HG03378 (cell line): ENCODE measurements around the gene HNRNPA1.
"Not testable (repeated sequence)": the region's sequence is repeated elsewhere in the genome, so short reads cannot be mapped to it uniquely, and the experiment has no call there.

Source experiments
- ATAC-seq: cut with Tn5 transposase; IDR thresholded peaks from one replicate; pipeline ENCODE4 v1.9.1; 2021; ENCODE audit warnings: mild to moderate bottlenecking, moderate library complexity; ENCODE audit not compliant: unreplicated experiment

HNRNPA1 gene

GRCh38 chr12:54280468-54281260, at the start of gene HNRNPA1:
TSS of gene HNRNPA1 (plus strand) at chr12:54280726. CDS start at chr12:54280808, 82 bp downstream.
- ATAC-seq: peak; percentile 87

GRCh38 chr12:54231269-54231668, 49.3 kb upstream of the HNRNPA1 start:
- ATAC-seq: not testable (repeated sequence)

GRCh38 chr12:54232790-54233189, 47.7 kb upstream of the HNRNPA1 start:
- ATAC-seq: no peak

DNA sequence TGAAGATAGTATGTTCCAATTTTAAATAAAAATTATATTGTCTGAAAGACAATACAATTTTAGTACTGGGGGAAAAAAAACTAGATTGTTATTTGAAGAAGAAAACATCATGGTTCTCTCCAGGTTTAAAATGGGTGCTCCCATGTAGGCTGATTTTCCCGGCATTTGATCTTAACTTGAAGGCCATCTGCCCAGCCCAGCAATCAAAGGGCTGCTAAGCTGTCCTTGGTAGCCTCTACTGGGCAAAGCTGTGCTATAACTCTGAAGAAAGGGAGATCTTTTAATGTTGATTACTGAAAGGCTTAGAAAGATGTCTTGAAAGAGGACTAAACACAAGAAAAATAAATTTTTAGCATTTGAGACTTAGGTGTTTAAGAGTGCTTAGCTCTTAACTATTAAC, 42.0 kb upstream of the HNRNPA1 start:
- no peak for ATAC-seq

GRCh38 chr12:54239620-54240019, 40.9 kb upstream of the HNRNPA1 start:
- ATAC-seq: no peak

DNA sequence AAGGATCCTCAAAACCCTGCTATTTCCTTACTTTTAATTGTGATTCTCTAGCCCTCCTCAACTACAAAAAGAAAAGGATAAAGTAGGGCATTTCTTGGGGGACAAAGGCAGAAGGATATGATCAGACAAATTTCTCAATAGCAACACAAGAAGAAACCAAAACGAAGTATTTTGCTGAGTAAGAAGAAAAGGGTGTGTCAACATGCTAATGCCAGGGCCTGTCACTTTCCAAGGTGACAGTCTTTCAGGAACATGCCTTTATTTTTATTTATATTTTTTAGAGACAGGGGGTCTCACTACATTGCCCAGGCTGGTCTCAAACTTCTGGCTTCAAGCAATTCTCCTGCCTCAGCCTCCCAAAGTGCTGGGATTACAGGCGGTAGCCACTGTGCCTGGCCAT, 40.4 kb upstream of the HNRNPA1 start:
- no peak for ATAC-seq

GRCh38 chr12:54240971-54241588, 39.4 kb upstream of the HNRNPA1 start:
- no peak for ATAC-seq

GRCh38 chr12:54246011-54246641, 34.4 kb upstream of the HNRNPA1 start:
- ATAC-seq: no peak

GRCh38 chr12:54249489-54249888, 31.0 kb upstream of the HNRNPA1 start:
- no peak for ATAC-seq

- ATAC-seq: no peak
Observed at GRCh38 chr12:54251667-54252284, 28.8 kb upstream of the HNRNPA1 start.

GRCh38 chr12:54253240-54253639, 27.3 kb upstream of the HNRNPA1 start:
- no peak for ATAC-seq

- no peak for ATAC-seq
Observed at GRCh38 chr12:54257332-54257731, 23.2 kb upstream of the HNRNPA1 start.

DNA sequence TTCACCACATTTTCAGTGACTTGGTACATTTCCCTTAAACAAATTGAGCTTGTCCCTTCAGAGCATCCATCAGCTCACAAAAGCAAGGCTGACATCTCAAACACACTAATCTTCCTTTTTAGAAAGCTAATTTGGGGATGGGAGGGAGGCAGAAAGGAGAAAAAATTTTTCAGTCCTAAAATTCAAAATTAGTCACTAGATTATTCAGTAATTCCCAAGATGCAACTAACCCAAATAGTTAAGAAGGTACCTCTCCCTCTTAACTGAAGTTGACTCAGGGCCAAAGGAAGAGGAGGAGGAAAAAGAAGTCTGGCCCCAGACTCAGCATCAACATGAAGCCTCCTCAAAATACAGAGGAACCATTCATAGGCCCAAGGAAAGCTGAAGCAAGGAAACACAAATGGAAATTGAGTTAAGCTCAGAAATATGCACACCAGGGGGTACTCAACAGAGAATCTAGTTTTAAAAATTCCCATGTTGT, 22.3 kb upstream of the HNRNPA1 start:
- ATAC-seq: no peak

GRCh38 chr12:54259194-54260011, 21.1 kb upstream of the HNRNPA1 start:
- peak; percentile 70 for ATAC-seq

GRCh38 chr12:54261815-54262402, 18.6 kb upstream of the HNRNPA1 start:
- ATAC-seq: no peak

DNA sequence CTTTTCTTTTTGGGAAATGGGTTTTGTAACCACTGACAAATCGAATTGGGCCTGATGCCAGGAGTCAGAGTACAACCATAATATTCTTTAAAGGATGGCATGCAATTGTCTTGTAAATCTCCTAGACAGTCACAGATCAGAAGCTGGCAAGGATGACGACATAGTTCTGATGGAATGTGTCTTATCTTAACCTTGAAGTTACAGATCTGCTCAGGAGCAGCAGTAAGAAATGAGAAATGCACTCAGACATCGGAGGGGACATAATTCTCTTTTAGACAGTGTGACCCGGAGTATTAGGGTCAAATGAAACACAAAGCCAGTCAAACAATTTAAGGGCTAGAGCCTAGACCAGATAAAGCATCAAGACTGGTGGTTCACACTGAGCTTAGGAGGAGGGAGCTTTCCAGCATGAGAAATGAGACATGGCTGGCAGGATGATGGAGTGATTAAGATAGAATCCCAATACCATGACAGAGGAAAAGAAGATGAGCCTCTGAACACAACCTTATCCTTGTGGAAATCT, 18.1 kb upstream of the HNRNPA1 start:
- ATAC-seq: no peak

DNA sequence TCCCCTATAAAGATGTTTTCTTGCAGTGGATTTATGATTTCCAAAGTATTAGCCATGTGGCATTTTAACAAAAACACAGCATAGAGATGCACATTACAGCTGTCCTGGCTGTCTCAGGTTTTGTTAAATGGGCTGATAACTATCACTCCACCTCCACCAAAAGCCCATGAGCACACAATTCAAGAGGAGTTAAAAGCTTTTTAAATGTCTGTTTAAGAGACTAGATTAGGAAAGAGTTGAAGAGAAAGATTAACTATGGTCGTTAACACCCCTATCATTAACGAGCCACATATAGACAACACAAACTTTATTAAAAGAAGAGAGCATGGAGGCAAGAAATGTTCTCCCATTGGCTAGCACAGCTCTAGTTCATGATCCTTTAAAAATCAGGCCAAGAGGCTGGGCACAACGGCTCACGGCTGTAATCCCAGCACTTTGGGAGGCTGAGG, 15.1 kb upstream of the HNRNPA1 start:
- no peak for ATAC-seq

- ATAC-seq: no peak
Observed at GRCh38 chr12:54266852-54267251, 13.7 kb upstream of the HNRNPA1 start.

DNA sequence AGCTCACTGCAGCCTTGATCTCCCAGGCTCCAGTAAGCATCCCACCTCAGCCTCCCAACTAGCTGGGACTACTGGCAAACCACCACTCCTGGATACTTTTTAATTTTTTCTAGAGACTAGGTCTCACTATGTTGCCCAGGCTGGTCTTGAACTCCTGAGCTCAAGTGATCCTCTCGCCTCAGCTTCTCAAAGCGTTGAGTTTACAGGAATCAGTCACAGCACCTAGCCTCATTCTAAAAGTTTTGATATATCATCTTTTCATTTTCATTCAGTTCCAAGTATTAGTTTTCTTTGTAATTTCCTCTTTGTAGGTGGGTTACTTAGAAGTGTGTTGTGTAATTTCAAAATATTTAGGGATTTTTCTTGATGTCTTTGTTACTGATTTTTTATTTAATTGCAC, 10.2 kb upstream of the HNRNPA1 start:
- no peak for ATAC-seq

DNA sequence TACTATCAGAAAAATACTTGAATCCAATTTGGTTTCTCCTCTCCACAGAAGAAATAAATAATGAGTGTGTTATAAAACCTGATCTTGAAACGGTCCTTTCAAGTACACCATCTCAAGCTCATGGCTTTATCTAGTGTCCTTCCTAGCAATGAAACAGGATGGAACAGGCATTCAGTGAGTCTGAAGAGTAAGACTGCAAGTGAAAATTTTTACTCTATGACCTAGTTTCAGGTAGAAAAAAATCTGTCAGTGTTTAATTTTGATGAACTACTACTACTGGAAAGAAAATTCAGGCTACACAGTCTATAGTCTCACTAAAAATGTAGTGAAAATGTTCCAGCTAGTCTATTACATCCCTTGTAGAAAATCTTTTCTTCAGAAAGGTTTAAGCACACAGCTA, 8.3 kb upstream of the HNRNPA1 start:
- ATAC-seq: no peak
